DOHH2 (cell line): ENCODE results near the gene FANCI.
"Not testable (repeated sequence)": the region's sequence is repeated elsewhere in the genome, so short reads cannot be mapped to it uniquely, and the experiment has no call there.

Experiments
- H3F3A ChIP-seq: fragments of 200-600 bp; sonication (generic), shearing (Covaris generic); 2 replicates; pipeline ENCODE4 v1.6.0; 2016; ENCODE audit warnings: antibody characterized with exemption, mild to moderate bottlenecking; ENCODE audit not compliant: control insufficient read depth, insufficient read depth
- H3K27ac ChIP-seq: fragments of 200-600 bp; sonication (generic); 2 replicates; pipeline ENCODE4 v1.5.1; 2014; ENCODE audit warnings: low read depth, mild to moderate bottlenecking, low read length, moderate library complexity
- H3K27me3 ChIP-seq: fragments of 200-600 bp; sonication (generic); 2 replicates; pipeline ENCODE4 v1.6.1; 2014; ENCODE audit warnings: mild to moderate bottlenecking, low read length, mixed read lengths; ENCODE audit not compliant: control insufficient read depth
- H3K36me3 ChIP-seq: fragments of 200-600 bp; sonication (generic); 2 replicates; pipeline ENCODE4 v1.6.1; 2014; ENCODE audit warnings: mild to moderate bottlenecking, low read length, moderate library complexity, mixed read lengths; ENCODE audit not compliant: control insufficient read depth
- H3K4me1 ChIP-seq: fragments of 200-600 bp; sonication (generic); 2 replicates; pipeline ENCODE4 v1.6.1; 2014; ENCODE audit warnings: mild to moderate bottlenecking, low read length, mixed read lengths; ENCODE audit not compliant: control insufficient read depth
- H3K4me2 ChIP-seq: fragments of 200-600 bp; sonication (generic); 2 replicates; pipeline ENCODE4 v1.6.0; 2014; ENCODE audit warnings: mild to moderate bottlenecking, low read length, moderate library complexity
- H3K4me3 ChIP-seq: fragments of 200-600 bp; sonication (generic); 2 replicates; pipeline ENCODE4 v1.5.1; 2014; ENCODE audit warnings: mild to moderate bottlenecking, low read length, mixed read lengths
- H3K79me2 ChIP-seq: fragments of 200-600 bp; sonication (generic); 2 replicates; pipeline ENCODE4 v1.6.1; 2014; ENCODE audit warnings: mild to moderate bottlenecking, low read length, mixed read lengths; ENCODE audit not compliant: control insufficient read depth
- H3K9me2 ChIP-seq: fragments of 200-600 bp; sonication (generic); replicated peaks from 2 replicates; pipeline ENCODE4 v1.6.1; 2014; ENCODE audit warnings: mild to moderate bottlenecking, low read length, mixed read lengths; ENCODE audit not compliant: control insufficient read depth
- H3K9me3 ChIP-seq: fragments of 200-600 bp; sonication (generic); 2 replicates; pipeline ENCODE4 v1.6.1; 2014; ENCODE audit warnings: antibody characterized with exemption, low read length, mixed read lengths; ENCODE audit not compliant: control insufficient read depth, insufficient read depth
- H4K20me1 ChIP-seq: fragments of 200-600 bp; sonication (generic); 2 replicates; pipeline ENCODE4 v1.6.0; 2014; ENCODE audit warnings: low read depth, mild to moderate bottlenecking, antibody characterized with exemption, low read length, moderate library complexity; ENCODE audit not compliant: control insufficient read depth, insufficient read depth
- EZH2phosphoT487 ChIP-seq: fragments of 200-600 bp; sonication (generic); IDR thresholded peaks from 2 replicates; pipeline ENCODE4 v1.6.1; 2017; ENCODE audit warnings: borderline replicate concordance, mild to moderate bottlenecking, antibody characterized with exemption, low read length, moderate library complexity, mixed read lengths
- TF ChIP-seq, protein P1 (sequence below): fragments of 200-600 bp; sonication (generic); IDR thresholded peaks from one replicate; pipeline ENCODE4 v1.5.1; 2014; ENCODE audit warnings: antibody characterized with exemption, mild to moderate bottlenecking, low read depth, low read length; ENCODE audit not compliant: poor library complexity, severe bottlenecking

The FANCI gene

GRCh38 chr15:89247446-89247845, 3.7 kb downstream of the FANCI start:
- no peaks in the 10 kb centered on the region for H3K9me3 ChIP-seq
- no peaks in the 10 kb centered on the region; the same call in 1 of the 2 replicates for H3F3A ChIP-seq
- H3K4me1 ChIP-seq, result peaks cover 26% of the 10 kb centered on the region
- H3K27me3 ChIP-seq, result no peaks in the 10 kb centered on the region
- TF ChIP-seq, protein P1, sequence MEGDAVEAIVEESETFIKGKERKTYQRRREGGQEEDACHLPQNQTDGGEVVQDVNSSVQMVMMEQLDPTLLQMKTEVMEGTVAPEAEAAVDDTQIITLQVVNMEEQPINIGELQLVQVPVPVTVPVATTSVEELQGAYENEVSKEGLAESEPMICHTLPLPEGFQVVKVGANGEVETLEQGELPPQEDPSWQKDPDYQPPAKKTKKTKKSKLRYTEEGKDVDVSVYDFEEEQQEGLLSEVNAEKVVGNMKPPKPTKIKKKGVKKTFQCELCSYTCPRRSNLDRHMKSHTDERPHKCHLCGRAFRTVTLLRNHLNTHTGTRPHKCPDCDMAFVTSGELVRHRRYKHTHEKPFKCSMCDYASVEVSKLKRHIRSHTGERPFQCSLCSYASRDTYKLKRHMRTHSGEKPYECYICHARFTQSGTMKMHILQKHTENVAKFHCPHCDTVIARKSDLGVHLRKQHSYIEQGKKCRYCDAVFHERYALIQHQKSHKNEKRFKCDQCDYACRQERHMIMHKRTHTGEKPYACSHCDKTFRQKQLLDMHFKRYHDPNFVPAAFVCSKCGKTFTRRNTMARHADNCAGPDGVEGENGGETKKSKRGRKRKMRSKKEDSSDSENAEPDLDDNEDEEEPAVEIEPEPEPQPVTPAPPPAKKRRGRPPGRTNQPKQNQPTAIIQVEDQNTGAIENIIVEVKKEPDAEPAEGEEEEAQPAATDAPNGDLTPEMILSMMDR, result no peak
- TF ChIP-seq EZH2phosphoT487, result no peak
- H3K79me2 ChIP-seq, result peaks cover 64% of the 10 kb centered on the region
- H3K36me3 ChIP-seq, result peaks cover 77% of the 10 kb centered on the region
- H3K9me2 ChIP-seq, result no peaks in the 10 kb centered on the region
- H3K4me3 ChIP-seq, result no peak overlapping the region
- peaks cover 16% of the 10 kb centered on the region; the same call in 1 of the 2 replicates for H4K20me1 ChIP-seq
- no peak overlapping the region for H3K27ac ChIP-seq
- H3K4me2 ChIP-seq, result no peak overlapping the region

DNA sequence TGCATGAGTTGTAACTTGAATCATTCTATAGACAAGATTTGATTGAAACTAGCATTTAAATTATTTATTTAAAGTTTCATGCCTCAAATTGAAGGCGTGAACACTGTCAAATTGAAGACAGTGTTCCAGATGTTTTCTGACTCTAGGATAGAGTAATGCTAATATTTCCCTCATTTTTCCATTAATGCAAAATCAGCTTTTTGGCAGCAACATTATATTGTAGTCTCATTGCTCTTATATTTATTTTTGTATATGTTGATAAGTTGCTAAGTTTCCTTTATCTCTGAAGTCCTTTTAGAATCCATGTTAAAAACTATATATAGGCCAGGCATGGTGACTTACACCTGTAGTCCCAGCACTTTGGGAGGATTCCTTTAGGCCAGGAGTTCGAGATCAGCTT, 4.8 kb downstream of the FANCI start:
- no peak overlapping the region for H3K4me2 ChIP-seq
- no peak for TF ChIP-seq EZH2phosphoT487
- TF ChIP-seq, protein P1, result no peak
- H4K20me1 ChIP-seq, result peaks cover 16% of the 10 kb centered on the region; the same call in 1 of the 2 replicates
- no peaks in the 10 kb centered on the region for H3K9me3 ChIP-seq
- H3K27me3 ChIP-seq, result no peaks in the 10 kb centered on the region
- peaks cover 20% of the 10 kb centered on the region for H3K4me1 ChIP-seq
- H3K27ac ChIP-seq, result no peak overlapping the region
- H3K36me3 ChIP-seq, result peaks cover 87% of the 10 kb centered on the region
- H3K4me3 ChIP-seq, result no peak overlapping the region
- no peaks in the 10 kb centered on the region; the same call in 1 of the 2 replicates for H3F3A ChIP-seq
- peaks cover 67% of the 10 kb centered on the region for H3K79me2 ChIP-seq
- no peaks in the 10 kb centered on the region for H3K9me2 ChIP-seq

GRCh38 chr15:89250142-89250541, 6.4 kb downstream of the FANCI start:
- H3K27me3 ChIP-seq, H3K9me3 ChIP-seq, H3K9me2 ChIP-seq, H3F3A ChIP-seq, H3K27ac ChIP-seq, H3K4me3 ChIP-seq, H3K4me2 ChIP-seq: not testable (repeated sequence)
- Histone ChIP-seq H4K20me1 (peaks cover 16% of the 10 kb centered on the region; the same call in 1 of the 2 replicates), H3K79me2 (peaks cover 64% of the 10 kb centered on the region), H3K4me1 (peaks cover 19% of the 10 kb centered on the region), H3K36me3 (peaks cover 91% of the 10 kb centered on the region)

GRCh38 chr15:89277281-89277680, 33.5 kb downstream of the FANCI start:
- not testable (repeated sequence) for H3K9me3 ChIP-seq, H3K79me2 ChIP-seq, H3K27me3 ChIP-seq, H3F3A ChIP-seq, H3K4me2 ChIP-seq, H3K4me3 ChIP-seq, H3K27ac ChIP-seq, H4K20me1 ChIP-seq, H3K9me2 ChIP-seq, H3K4me1 ChIP-seq
- peaks cover 92% of the 10 kb centered on the region for H3K36me3 ChIP-seq
